Ishikawa (cell line): ENCODE results near the gene ZNF316.

Experiments used
- CEBPB ChIP-seq: IDR thresholded peaks from 2 replicates; pipeline ENCODE4 v1.6.1; 2012
- CREB1 ChIP-seq: IDR thresholded peaks from 2 replicates; pipeline ENCODE4 v1.6.1; 2012; ENCODE audit warnings: low read depth
- EGR1 ChIP-seq: IDR thresholded peaks from 2 replicates; pipeline ENCODE4 v1.6.1; 2012
- EP300 ChIP-seq: IDR thresholded peaks from 2 replicates; pipeline ENCODE4 v1.6.1; 2012; ENCODE audit warnings: borderline replicate concordance
- FOXM1 ChIP-seq: IDR thresholded peaks from 2 replicates; pipeline ENCODE4 v1.6.1; 2012; ENCODE audit warnings: low read depth, borderline replicate concordance
- MAX ChIP-seq: IDR thresholded peaks from 2 replicates; pipeline ENCODE4 v1.6.1; 2012
- NFIC ChIP-seq: IDR thresholded peaks from 2 replicates; pipeline ENCODE4 v1.6.1; 2012
- RAD21 ChIP-seq: IDR thresholded peaks from 2 replicates; pipeline ENCODE4 v1.6.1; 2012; ENCODE audit warnings: low read depth
- REST ChIP-seq: IDR thresholded peaks from 2 replicates; pipeline ENCODE4 v1.6.1; 2012; ENCODE audit warnings: low read depth, mild to moderate bottlenecking
- TAF1 ChIP-seq: IDR thresholded peaks from 2 replicates; pipeline ENCODE4 v1.6.1; 2012; ENCODE audit warnings: low read depth, mild to moderate bottlenecking
- TCF12 ChIP-seq: IDR thresholded peaks from 2 replicates; pipeline ENCODE4 v1.6.1; 2012; ENCODE audit warnings: low read depth
- TEAD4 ChIP-seq: IDR thresholded peaks from 2 replicates; pipeline ENCODE4 v1.6.1; 2012
- USF1 ChIP-seq: IDR thresholded peaks from 2 replicates; pipeline ENCODE4 v1.6.1; 2012
- YY1 ChIP-seq: IDR thresholded peaks from 2 replicates; pipeline ENCODE4 v1.6.1; 2012; ENCODE audit warnings: low read depth
- ZBTB7A ChIP-seq: IDR thresholded peaks from 2 replicates; pipeline ENCODE4 v1.6.1; 2012; ENCODE audit warnings: low read depth

The ZNF316 gene

GRCh38 chr7:6650521-6651011 is 13.4 kb downstream of the ZNF316 start:
- TF ChIP-seq CEBPB (no peak), EGR1 (no peak), TEAD4 (no peak)

GRCh38 chr7:6651851-6652445 is 14.8 kb downstream of the ZNF316 start:
- TF ChIP-seq TAF1 (no peak), TCF12 (no peak), MAX (no peak), REST (no peak), USF1 (no peak), ZBTB7A (no peak), CREB1 (no peak), EGR1 (no peak), RAD21 (no peak), CEBPB (no peak), EP300 (no peak), YY1 (no peak), FOXM1 (no peak), TEAD4 (no peak), NFIC (no peak)

- TF ChIP-seq REST, result no peak
- no peak for TF ChIP-seq YY1
- no peak for TF ChIP-seq USF1
- TF ChIP-seq EGR1, result no peak
Measured at GRCh38 chr7:6652446-6653011, 15.4 kb downstream of the ZNF316 start.

- TF ChIP-seq TAF1, result no peak
- no peak for TF ChIP-seq CEBPB
- TF ChIP-seq EGR1, result no peak
- TF ChIP-seq TEAD4, result no peak
- TF ChIP-seq TCF12, result no peak
- TF ChIP-seq MAX, result no peak
- no peak for TF ChIP-seq NFIC
- no peak for TF ChIP-seq FOXM1
Measured at GRCh38 chr7:6653071-6654003, 16.2 kb downstream of the ZNF316 start.

- TF ChIP-seq EGR1 (no peak), FOXM1 (no peak), ZBTB7A (no peak), NFIC (no peak), USF1 (no peak), EP300 (no peak), TEAD4 (no peak), CREB1 (no peak), RAD21 (no peak), REST (no peak), MAX (no peak), TCF12 (no peak), YY1 (no peak), CEBPB (no peak), TAF1 (no peak)
Measured at GRCh38 chr7:6654113-6654841, 17.2 kb downstream of the ZNF316 start.
